ENCODE results near the gene CORIN.

- TF ChIP-seq, protein P1, sequence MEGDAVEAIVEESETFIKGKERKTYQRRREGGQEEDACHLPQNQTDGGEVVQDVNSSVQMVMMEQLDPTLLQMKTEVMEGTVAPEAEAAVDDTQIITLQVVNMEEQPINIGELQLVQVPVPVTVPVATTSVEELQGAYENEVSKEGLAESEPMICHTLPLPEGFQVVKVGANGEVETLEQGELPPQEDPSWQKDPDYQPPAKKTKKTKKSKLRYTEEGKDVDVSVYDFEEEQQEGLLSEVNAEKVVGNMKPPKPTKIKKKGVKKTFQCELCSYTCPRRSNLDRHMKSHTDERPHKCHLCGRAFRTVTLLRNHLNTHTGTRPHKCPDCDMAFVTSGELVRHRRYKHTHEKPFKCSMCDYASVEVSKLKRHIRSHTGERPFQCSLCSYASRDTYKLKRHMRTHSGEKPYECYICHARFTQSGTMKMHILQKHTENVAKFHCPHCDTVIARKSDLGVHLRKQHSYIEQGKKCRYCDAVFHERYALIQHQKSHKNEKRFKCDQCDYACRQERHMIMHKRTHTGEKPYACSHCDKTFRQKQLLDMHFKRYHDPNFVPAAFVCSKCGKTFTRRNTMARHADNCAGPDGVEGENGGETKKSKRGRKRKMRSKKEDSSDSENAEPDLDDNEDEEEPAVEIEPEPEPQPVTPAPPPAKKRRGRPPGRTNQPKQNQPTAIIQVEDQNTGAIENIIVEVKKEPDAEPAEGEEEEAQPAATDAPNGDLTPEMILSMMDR (optimal IDR thresholded peaks at IDR 0.05 in 1 of 3, IDR thresholded peaks at IDR 0.05 in 1 of 3, conservative IDR thresholded peaks at IDR 0.05 in 1 of 3; ENCODE audit: extremely low read depth in 1 of 3, insufficient read depth in 2 of 3, low read length in 3 of 3): no peak
- TF ChIP-seq EZH2 (IDR thresholded peaks at IDR 0.05; ENCODE audit: low read length): no peak
Measured at GRCh38 chr4:47572981-47573380, 264.9 kb downstream of the CORIN start.

Measured in keratinocyte (primary cell).